SJSA1 (cell line): Measurements from ENCODE around the gene RASAL1. TPM values are rescaled to one million over a fixed set of nuclear protein-coding genes. Genes with fewer than 3 reads are reported as not detected.
"Not testable (repeated sequence)": the region's sequence is repeated elsewhere in the genome, so short reads cannot be mapped to it uniquely, and the experiment has no call there.

Experiments
- DNase-seq, 2 experiments: peaks; one replicate each; pipeline ENCODE4 v3.0.0-alpha.2; 2015 to 2020; ENCODE audit warnings: low spot score in 2 of 2, low read depth in 1 of 2
- H3K27ac ChIP-seq: fragments of 250-450 bp; sonication (Bioruptor Pico); 2 replicates; pipeline ENCODE4 v1.5.1; 2020; ENCODE audit warnings: mild to moderate bottlenecking, moderate library complexity
- H3K27me3 ChIP-seq: fragments of 250-450 bp; sonication (Bioruptor Pico); replicated peaks from 2 replicates; pipeline ENCODE4 v1.5.1; 2020; ENCODE audit warnings: mild to moderate bottlenecking, moderate library complexity
- H3K36me3 ChIP-seq: fragments of 250-450 bp; sonication (Bioruptor Pico); 2 replicates; pipeline ENCODE4 v1.5.1; 2020; ENCODE audit warnings: mild to moderate bottlenecking
- H3K4me1 ChIP-seq: fragments of 250-450 bp; sonication (Bioruptor Pico); replicated peaks from 2 replicates; pipeline ENCODE4 v1.6.1; 2021; ENCODE audit warnings: mild to moderate bottlenecking
- H3K4me3 ChIP-seq: fragments of 250-450 bp; sonication (Bioruptor Pico); 2 replicates; pipeline ENCODE4 v1.5.1; 2020; ENCODE audit warnings: mild to moderate bottlenecking
- H3K9me3 ChIP-seq: fragments of 250-450 bp; sonication (Bioruptor Pico); replicated peaks from 2 replicates; pipeline ENCODE4 v1.5.1; 2020; ENCODE audit warnings: mild to moderate bottlenecking
- total RNA-seq: library from RNA; depleted of rRNA; stranded (reverse); fragments of >200 nt; shearing (Covaris generic); gene quantifications from 2 replicates; pipeline ENCODE4 v1.2.3, GENCODE V29; 2014

The RASAL1 gene
- total RNA-seq, 1 experiment from 2014 or later, result not detected

DNA sequence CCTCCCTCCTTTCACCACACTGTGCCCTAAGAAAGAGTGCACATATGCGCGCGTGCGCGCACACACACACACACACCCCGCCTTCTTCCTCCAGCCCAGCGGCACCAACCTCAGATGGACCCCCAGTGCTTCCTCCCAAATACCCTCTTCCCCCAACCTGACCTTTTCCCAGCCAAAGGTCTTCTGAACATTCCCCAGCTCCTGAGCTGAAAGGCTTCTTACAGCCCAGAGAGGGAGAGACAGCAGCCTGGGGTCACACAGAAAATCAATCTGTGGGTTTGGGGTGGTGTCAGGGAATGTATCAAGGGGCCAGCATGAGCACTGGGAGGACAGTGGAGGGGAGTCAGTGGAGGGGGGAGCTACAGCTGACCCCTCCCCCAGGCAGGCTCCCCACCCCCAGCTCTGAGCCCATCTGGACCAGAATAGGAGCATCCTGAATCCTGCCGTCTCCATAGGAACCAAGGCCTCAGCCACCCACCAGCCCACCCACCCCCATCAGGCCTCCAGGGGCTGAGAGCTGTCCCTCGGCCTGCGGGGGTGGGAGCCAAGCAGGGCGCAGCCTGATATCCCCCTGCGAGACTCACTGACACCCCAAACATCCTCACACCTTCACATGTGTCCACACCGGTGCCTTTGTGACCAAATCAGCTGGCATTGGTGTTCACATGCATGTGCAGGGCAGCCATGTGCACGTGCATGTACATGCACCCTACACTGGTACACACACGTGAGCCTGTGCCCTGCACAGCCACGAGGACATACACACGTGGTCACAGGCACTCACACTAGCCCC is 5.7 kb downstream of the RASAL1 start:
- Histone ChIP-seq H3K4me1 (no peaks in the 10 kb centered on the region), H3K4me3 (no peak overlapping the region), H3K36me3 (no peaks in the 10 kb centered on the region), H3K27ac (no peak overlapping the region), H3K9me3 (no peaks in the 10 kb centered on the region), H3K27me3 (peaks cover 2% of the 10 kb centered on the region; the same call in 1 of the 2 replicates)
- no peak for DNase-seq

DNA sequence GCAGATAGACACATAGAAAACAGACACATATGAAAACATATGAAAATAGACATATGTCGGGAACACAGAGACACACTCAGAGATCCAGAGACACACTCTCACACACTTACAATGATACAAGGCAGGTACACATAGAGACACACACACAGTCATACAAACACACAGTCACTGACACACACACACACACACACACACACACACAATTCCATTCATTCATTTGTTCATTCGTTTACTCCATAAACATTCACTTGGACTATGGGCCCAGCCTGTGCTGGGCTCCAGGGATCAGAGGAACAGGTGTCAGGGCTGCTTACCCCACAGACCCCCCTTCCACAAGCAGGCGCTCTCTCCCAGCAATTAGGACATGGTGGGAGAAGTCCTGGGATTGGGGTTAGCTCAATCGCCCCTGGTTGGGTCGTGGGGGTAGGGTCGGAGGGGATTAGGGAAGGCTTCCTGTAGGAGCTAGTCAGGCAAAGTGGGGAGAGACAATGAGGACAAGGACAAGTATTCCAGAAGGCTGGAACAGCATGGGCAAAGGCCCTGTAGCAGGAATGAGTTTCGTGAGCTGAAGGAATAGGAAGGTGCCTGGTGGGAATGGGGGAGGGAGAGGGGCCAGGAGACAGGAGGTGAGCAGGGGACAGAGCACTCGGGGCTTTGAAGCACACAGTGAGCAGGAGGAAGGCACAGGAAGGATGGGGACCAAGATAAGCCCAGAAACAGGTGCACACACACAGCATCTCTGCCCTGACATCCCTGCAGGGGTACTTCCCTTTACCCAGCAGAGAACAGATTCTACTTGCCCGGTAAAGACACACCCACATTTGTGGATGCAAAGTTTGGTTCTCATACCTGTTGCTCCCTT is 6.5 kb downstream of the RASAL1 start:
- peaks cover 2% of the 10 kb centered on the region; the same call in 1 of the 2 replicates for H3K27me3 ChIP-seq
- no peaks in the 10 kb centered on the region for H3K36me3 ChIP-seq
- no peaks in the 10 kb centered on the region for H3K9me3 ChIP-seq
- H3K27ac ChIP-seq, result no peak overlapping the region
- no peak overlapping the region for H3K4me3 ChIP-seq
- H3K4me1 ChIP-seq, result no peaks in the 10 kb centered on the region
- DNase-seq, result no peak

DNA sequence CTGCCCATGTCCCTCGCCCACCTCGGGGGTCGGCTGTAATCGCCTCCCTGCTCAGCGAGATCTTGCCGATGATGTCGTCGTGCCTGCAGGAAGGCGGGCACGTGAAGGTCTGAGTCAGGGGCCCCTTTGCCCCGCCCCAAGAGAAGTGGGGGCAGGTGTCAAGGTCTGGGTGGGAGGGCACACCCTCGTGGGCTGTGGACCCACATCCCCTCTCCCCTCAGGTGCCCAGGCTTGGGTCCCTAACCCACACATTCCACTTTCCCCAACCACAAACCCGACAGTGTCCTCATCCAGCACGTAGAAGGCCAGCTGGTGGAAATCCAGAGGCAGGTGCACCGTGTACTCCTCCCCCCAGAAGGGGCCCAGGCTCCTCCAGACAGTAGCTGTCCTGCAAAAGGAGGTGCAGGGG is 7.8 kb downstream of the RASAL1 start:
- no peaks in the 10 kb centered on the region for H3K9me3 ChIP-seq
- H3K4me3 ChIP-seq, result no peak overlapping the region
- peaks cover 7% of the 10 kb centered on the region; the same call in 1 of the 2 replicates for H3K27me3 ChIP-seq
- no peak overlapping the region for H3K27ac ChIP-seq
- H3K4me1 ChIP-seq, result no peaks in the 10 kb centered on the region
- DNase-seq, result no peak
- H3K36me3 ChIP-seq, result no peaks in the 10 kb centered on the region

DNA sequence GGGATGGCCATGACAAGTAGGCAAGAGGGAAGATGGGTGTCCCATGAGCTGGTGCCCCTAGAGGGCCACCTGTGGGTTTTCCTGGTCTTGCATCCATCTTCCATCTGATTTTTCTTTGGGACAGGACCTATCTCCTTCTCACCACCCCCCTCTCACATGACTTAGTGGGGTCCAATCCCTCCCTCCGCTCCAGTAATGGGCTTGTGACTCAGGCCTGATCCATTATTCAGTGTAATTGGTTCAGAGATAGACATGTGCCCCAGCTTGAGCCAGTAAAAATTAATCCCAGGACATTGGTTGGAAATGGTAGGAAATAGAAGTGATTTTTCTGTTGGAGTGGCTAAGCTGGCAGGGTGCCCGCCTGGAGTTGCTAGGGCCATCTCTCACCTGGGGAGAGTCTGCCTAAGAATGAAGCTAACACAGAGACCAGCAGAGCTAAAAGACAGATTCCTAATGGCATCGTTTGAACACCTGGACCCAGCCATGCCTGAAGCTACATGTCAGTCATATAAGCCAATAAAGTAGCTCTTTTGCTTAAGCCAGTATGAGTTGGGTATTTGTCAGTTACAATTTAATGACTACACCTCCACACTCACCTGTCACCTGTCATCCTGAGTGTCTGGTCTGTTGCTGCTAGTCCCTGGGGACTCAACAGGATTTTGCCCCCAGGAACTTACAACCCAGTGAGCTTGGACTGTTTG is 14.7 kb downstream of the RASAL1 start:
- H3K4me1 ChIP-seq, result no peaks in the 10 kb centered on the region
- no peaks in the 10 kb centered on the region for H3K9me3 ChIP-seq
- no peak overlapping the region for H3K27ac ChIP-seq
- no peak for DNase-seq
- no peaks in the 10 kb centered on the region for H3K36me3 ChIP-seq
- H3K4me3 ChIP-seq, result no peak overlapping the region
- H3K27me3 ChIP-seq, result 0 out of 2 replicates have a peak, but pooled peaks cover 5% of the 10 kb centered on the region

DNA sequence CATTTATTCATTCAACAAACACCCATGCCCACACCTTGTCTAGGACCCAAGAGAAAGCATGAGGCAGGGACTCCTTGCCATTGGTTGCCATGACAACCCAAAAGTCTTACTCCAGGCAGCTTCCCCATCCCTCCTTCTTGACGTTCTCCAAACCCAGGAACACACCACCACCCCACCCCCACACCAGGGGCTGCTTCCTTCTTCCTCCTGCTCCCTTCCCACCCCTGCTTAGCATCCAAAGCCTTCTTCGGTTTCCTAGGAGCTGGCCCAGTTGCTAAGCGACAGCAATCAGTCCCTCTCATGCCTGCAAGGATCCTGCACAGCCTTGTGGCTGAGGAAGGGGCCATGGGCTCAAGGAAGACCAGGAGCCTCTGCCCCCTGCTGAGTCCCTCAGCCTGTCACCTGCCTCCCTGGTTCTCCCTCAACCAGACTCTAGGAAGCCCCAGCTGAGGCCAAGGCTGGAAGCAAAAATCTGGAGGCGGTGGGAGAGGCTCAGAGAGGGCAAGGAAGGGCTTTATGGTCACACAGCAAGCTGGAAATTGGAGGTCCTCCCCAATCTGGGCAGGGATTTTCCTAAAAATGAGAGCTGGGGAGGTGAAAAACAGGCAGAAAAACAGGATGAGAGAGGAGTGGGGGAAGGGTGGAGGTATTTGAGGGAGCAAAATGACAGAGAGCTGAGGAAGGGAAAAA is 15.4 kb downstream of the RASAL1 start:
- Histone ChIP-seq H3K9me3 (no peaks in the 10 kb centered on the region), H3K27ac (no peak overlapping the region), H3K36me3 (no peaks in the 10 kb centered on the region), H3K4me3 (no peak overlapping the region), H3K27me3 (0 out of 2 replicates have a peak, but pooled peaks cover 5% of the 10 kb centered on the region), H3K4me1 (no peaks in the 10 kb centered on the region)
- DNase-seq, result no peak

DNA sequence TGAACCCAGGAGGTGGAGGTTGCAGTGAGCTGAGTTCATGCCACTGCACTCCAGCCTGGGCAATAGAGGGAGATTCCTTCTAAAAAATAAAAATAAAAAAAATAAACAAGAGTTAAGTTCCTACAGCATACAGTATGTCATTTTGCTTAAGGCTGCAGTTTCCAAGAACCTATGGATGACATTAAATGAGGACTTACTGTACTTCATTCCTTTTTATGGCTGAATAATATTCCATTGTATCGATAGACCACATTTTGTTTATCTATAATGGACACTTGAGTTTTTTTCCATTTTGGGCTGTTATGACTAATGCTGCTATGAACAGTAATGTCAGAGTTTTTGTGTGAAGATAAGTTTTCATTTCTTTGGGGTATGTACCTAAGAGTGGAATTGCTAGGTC is 17.4 kb downstream of the RASAL1 start:
- no peak overlapping the region for H3K4me3 ChIP-seq
- no peak for DNase-seq
- no peaks in the 10 kb centered on the region for H3K36me3 ChIP-seq
- H3K27me3 ChIP-seq, result 0 out of 2 replicates have a peak, but pooled peaks cover 4% of the 10 kb centered on the region
- no peak overlapping the region for H3K27ac ChIP-seq
- H3K9me3 ChIP-seq, result no peaks in the 10 kb centered on the region
- H3K4me1 ChIP-seq, result no peaks in the 10 kb centered on the region

DNA sequence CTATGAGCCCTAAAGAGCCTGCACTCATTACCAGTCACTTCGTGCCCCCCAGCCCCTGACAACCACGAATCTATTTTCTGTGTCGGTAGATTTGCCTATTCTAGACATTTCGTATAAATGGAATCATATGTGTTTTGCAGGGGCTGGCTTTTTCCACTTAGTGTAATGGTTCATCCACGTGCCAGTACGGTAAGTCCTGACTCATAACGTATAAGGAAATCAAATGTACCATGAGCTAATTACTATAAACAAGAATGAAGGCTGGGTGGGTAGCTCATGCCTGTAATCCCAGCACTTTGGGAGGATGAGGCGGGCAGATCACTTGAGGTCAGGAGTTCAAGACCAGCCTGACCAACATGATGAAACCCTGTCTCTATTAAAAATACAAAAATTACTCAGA is 17.9 kb downstream of the RASAL1 start:
- H3K27ac ChIP-seq, H3K9me3 ChIP-seq, DNase-seq, H3K36me3 ChIP-seq, H3K27me3 ChIP-seq, H3K4me1 ChIP-seq, H3K4me3 ChIP-seq: not testable (repeated sequence)

DNA sequence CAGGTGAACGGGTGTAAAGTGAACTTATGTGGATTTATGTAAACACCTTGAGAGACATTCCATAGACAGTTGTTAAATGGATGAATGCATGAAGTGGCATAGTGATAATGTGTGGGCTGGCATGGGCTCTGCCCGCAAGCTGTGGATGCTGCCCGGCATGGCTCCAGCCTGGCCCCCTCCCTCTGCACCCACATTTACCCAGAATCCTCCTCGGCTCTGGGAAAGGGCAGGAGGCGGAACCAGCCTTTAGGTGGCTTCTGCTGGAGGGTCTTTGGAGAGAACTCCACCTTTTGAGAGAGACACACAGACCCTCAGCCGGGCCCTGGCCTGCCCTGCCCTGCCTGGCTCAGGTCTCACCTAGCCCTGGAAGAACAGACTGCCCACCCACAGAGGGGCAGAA is 18.7 kb downstream of the RASAL1 start:
- no peak for DNase-seq
- Histone ChIP-seq H3K36me3 (no peaks in the 10 kb centered on the region), H3K9me3 (no peaks in the 10 kb centered on the region), H3K27me3 (0 out of 2 replicates have a peak, but pooled peaks cover 3% of the 10 kb centered on the region), H3K4me3 (no peak overlapping the region), H3K27ac (no peak overlapping the region), H3K4me1 (no peaks in the 10 kb centered on the region)

DNA sequence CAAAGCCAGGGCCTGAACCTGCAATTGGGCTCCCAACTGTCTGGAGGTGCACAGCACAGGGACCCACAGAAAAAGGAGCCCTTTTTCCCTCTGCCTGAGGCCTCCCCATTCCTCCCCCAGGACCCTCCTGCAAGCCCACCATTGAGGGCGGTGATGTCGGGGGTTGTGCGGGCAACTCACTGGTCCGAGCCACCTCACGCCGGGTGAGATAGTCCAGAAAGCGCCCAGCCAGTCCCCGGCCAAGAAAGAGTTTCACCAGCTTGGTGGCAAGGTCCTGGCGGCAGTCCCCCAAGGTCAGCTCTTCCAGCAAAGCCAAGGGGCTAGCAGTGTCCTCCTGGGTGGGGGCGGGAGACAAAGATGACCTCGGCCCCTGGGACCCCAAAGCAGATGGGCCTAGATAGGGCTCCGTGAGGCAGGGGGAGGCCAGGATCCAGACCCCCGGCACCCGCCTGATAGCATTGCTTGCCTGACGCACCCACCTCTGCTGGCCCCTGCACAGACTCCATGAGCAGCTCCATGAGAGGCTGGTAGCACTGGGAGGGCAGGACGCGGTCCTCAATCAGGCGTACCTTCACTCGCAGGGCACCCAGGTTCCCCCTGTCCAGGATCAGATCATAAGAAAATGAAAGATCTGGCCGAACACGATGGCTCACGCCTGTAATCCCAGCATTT is 20.0 kb downstream of the RASAL1 start:
- Histone ChIP-seq H3K27me3 (peaks cover 3% of the 10 kb centered on the region; the same call in 1 of the 2 replicates), H3K36me3 (no peaks in the 10 kb centered on the region), H3K4me1 (no peaks in the 10 kb centered on the region), H3K27ac (no peak overlapping the region), H3K9me3 (no peaks in the 10 kb centered on the region), H3K4me3 (no peak overlapping the region)
- no peak for DNase-seq

DNA sequence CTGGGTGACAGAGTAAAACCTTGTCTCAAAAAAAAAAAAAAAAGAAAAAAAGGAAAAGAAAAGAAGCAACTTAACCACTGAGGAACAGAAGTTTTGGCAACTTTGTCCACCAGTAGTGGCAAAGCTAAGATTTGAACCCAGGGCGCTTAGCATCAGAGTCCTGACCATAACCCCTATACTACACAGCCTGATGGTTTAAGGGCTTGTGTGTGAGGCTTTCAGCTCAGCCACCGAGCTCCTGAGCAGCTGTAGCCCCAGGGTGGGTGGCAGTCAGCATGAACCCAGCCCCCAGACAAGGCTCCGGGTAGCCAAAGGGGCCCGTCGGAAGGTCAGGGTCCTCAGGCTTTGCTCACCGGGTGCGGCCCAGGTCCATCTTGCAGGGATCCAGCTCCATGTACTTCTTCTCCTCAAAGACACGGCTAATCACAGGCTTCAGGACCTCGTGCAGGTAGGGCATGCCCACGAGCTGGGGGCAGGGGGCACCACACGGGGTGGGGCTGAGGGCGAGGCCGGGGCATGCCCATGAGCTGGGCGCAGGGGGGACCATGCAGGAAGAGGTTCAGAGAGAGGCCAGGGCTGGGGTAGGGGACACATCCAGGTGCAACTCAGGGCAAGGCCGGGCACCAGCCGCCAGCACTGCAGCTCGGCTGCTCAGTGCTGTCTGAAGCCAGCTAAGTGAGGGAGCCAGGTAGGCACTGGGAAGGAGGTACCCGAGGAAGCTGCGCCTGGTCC is 20.9 kb downstream of the RASAL1 start:
- Histone ChIP-seq H3K4me1 (no peaks in the 10 kb centered on the region), H3K27ac (no peak overlapping the region), H3K4me3 (no peak overlapping the region), H3K27me3 (peaks cover 3% of the 10 kb centered on the region; the same call in 1 of the 2 replicates), H3K36me3 (no peaks in the 10 kb centered on the region), H3K9me3 (no peaks in the 10 kb centered on the region)
- DNase-seq, result no peak

DNA sequence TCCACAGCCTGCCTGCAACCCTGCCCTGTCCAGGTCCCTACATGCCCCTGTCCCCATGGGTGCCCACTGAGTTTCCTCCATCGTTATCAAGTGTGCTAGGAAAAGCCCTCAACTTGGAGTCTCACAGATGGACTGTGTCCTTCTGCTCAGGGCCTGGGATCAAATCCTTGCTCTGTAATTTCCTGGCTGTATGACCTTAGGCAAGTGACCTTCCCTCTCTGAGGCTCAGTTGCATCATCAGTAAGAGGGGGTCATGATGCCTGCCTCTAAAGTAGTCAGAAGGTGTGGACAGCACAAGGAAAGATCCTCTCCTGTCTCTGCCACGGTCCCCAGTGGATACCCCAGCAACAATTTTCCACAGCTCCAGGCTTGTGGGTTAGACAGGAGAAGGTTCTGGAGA is 22.2 kb downstream of the RASAL1 start:
- no peak overlapping the region for H3K27ac ChIP-seq
- H3K27me3 ChIP-seq, result peaks cover 3% of the 10 kb centered on the region; the same call in 1 of the 2 replicates
- no peak overlapping the region for H3K4me3 ChIP-seq
- no peaks in the 10 kb centered on the region for H3K36me3 ChIP-seq
- H3K9me3 ChIP-seq, result no peaks in the 10 kb centered on the region
- no peak for DNase-seq
- H3K4me1 ChIP-seq, result no peaks in the 10 kb centered on the region
